SU-DHL-6 (cell line): ENCODE data around the gene CD79B.

Experiments used
- CTCF ChIP-seq: fragments of 200-600 bp; sonication (generic); IDR thresholded peaks from one replicate; pipeline ENCODE4 v1.5.1; 2017; ENCODE audit warnings: antibody characterized with exemption, mild to moderate bottlenecking, low read length, moderate library complexity; ENCODE audit not compliant: insufficient read depth, poor library complexity, severe bottlenecking
- EZH2phosphoT487 ChIP-seq: fragments of 200-600 bp; sonication (generic), shearing (Covaris generic); conservative IDR thresholded peaks from 2 replicates; pipeline ENCODE4 v1.6.1; 2018; ENCODE audit warnings: mild to moderate bottlenecking, antibody characterized with exemption, low read length, moderate library complexity, mixed read lengths

- TF ChIP-seq CTCF (no peak), EZH2phosphoT487 (no peak)
These were observed 40.7 kb upstream of the CD79B start, which contains the start of gene SCN4A for GRCh38 chr17:63972796-63973195.
